ENCODE data around the gene CRACR2B.

The CRACR2B gene

GRCh38 chr11:827897-828192 lies at the start of gene CRACR2B:
TSS of gene CRACR2B (plus strand) at chr11:827919. CDS start at chr11:828608, 689 bp downstream.
- TF ChIP-seq CTCF (IDR thresholded peaks at IDR 0.05), result no peak
- Histone ChIP-seq H3K27ac (peak within 1 kb of the TSS; percentile 80), H3K36me3 (peaks cover 30% of the 10 kb centered on the region), H3K27me3 (peaks cover 40% of the 10 kb centered on the region), H3K9me3 (no peaks in the 10 kb centered on the region), H3K4me1 (ENCODE audit: control insufficient read depth in 1 of 2, insufficient read depth in 1 of 2, low read depth in 1 of 2, low read length in 1 of 2) (peaks cover 82 to 98% of the 10 kb centered on the region in 2 experiments), H3K4me3 (ENCODE audit: low read depth in 1 of 2, low read length in 1 of 2) (peak within 1 kb of the TSS; percentile 68 to 80)

- TF ChIP-seq CTCF (IDR thresholded peaks at IDR 0.05), result no peak
- no peak overlapping the region for H3K4me3 ChIP-seq (ENCODE audit: low read depth in 1 of 2, low read length in 1 of 2)
- no peak overlapping the region for H3K27ac ChIP-seq
- H3K36me3 ChIP-seq, result no peaks in the 10 kb centered on the region
- no peaks in the 10 kb centered on the region for H3K9me3 ChIP-seq
- H3K27me3 ChIP-seq, result no peaks in the 10 kb centered on the region
- H3K4me1 ChIP-seq (ENCODE audit: control insufficient read depth in 1 of 2, insufficient read depth in 1 of 2, low read depth in 1 of 2, low read length in 1 of 2), result peaks cover 20 to 21% of the 10 kb centered on the region in 2 experiments
These were observed 48.5 kb upstream of the CRACR2B start for GRCh38 chr11:778976-779954.

- H3K9me3 ChIP-seq, result no peaks in the 10 kb centered on the region
- no peaks in the 10 kb centered on the region for H3K27me3 ChIP-seq
- no peak overlapping the region for H3K27ac ChIP-seq
- no peak overlapping the region for H3K4me3 ChIP-seq (ENCODE audit: low read depth in 1 of 2, low read length in 1 of 2)
- peaks cover 20 to 21% of the 10 kb centered on the region in 2 experiments for H3K4me1 ChIP-seq (ENCODE audit: control insufficient read depth in 1 of 2, insufficient read depth in 1 of 2, low read depth in 1 of 2, low read length in 1 of 2)
- no peaks in the 10 kb centered on the region for H3K36me3 ChIP-seq
- no peak for TF ChIP-seq CTCF (IDR thresholded peaks at IDR 0.05)
These were observed 47.7 kb upstream of the CRACR2B start for GRCh38 chr11:779955-780532.

GRCh38 chr11:782264-783174 lies 45.2 kb upstream of the CRACR2B start:
- no peak for TF ChIP-seq CTCF (IDR thresholded peaks at IDR 0.05)
- peaks cover under 1% of the 10 kb centered on the region for H3K27me3 ChIP-seq
- peaks cover 11 to 13% of the 10 kb centered on the region in 2 experiments for H3K4me1 ChIP-seq (ENCODE audit: control insufficient read depth in 1 of 2, insufficient read depth in 1 of 2, low read depth in 1 of 2, low read length in 1 of 2)
- H3K9me3 ChIP-seq, result no peaks in the 10 kb centered on the region
- no peak overlapping the region for H3K27ac ChIP-seq
- no peak overlapping the region for H3K4me3 ChIP-seq (ENCODE audit: low read depth in 1 of 2, low read length in 1 of 2)
- no peaks in the 10 kb centered on the region for H3K36me3 ChIP-seq

GRCh38 chr11:783581-784015 lies 44.1 kb upstream of the CRACR2B start:
- H3K4me1 ChIP-seq (ENCODE audit: control insufficient read depth in 1 of 2, insufficient read depth in 1 of 2, low read depth in 1 of 2, low read length in 1 of 2), result peaks cover under 1 to 4% of the 10 kb centered on the region in 2 experiments
- H3K27ac ChIP-seq, result no peak overlapping the region
- TF ChIP-seq CTCF (IDR thresholded peaks at IDR 0.05), result no peak
- H3K36me3 ChIP-seq, result no peaks in the 10 kb centered on the region
- peaks cover 12% of the 10 kb centered on the region for H3K27me3 ChIP-seq
- no peaks in the 10 kb centered on the region for H3K9me3 ChIP-seq
- H3K4me3 ChIP-seq (ENCODE audit: low read depth in 1 of 2, low read length in 1 of 2), result no peak overlapping the region

Data from neutrophil (primary cell).